T-helper 1 cell treated with Interleukin-12 subunit alpha and Interleukin-12 subunit beta and Interleukin-4 antibody, amounts not matched to agents 30 μg/mL and 1 μg/mL, for 36 hours (primary cell): ENCODE data around the gene ATOH8.

Experiments used
- H3K27ac Mint-ChIP-seq: one replicate; pipeline ENCODE4 v1.8.0; 2021; ENCODE audit warnings: mild to moderate bottlenecking, mixed read lengths
- H3K27me3 Mint-ChIP-seq: one replicate; pipeline ENCODE4 v1.8.0; 2021; ENCODE audit warnings: low read depth, mixed read lengths
- H3K36me3 Mint-ChIP-seq: one replicate; pipeline ENCODE4 v1.8.0; 2021; ENCODE audit warnings: low read depth, mixed read lengths
- H3K4me1 Mint-ChIP-seq: one replicate; pipeline ENCODE4 v1.8.0; 2021; ENCODE audit warnings: low read depth, mixed read lengths
- H3K4me3 Mint-ChIP-seq: one replicate; pipeline ENCODE4 v1.8.0; 2021; ENCODE audit warnings: mild to moderate bottlenecking, moderate library complexity, mixed read lengths
- H3K9me3 Mint-ChIP-seq: one replicate; pipeline ENCODE4 v1.8.0; 2021; ENCODE audit warnings: mixed read lengths

Gene ATOH8

DNA sequence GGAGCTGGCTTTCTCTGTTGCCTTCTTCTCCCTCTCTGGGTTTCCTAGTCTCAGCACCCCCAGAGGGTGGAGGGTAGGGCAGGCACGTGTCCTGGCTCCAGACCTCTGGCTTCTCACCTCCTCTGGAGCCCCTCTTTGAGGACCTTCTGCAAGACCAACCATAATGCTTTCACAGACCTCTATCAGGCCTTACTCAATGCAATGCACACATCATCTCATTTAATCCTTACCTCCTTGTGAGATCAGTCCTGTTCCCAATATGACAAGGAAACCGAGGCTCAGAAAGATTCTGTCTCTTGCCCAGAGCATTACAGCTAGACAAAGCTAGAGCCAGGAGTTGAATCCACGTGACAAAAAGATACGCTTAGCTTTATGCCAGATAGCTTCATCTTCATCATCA lies 8.2 kb downstream of the ATOH8 start:
- Mint-ChIP-seq H3K4me1 (peaks cover 4% of the 10 kb centered on the region), H3K36me3 (no peaks in the 10 kb centered on the region), H3K27ac (no peak overlapping the region), H3K9me3 (no peaks in the 10 kb centered on the region), H3K4me3 (no peak overlapping the region), H3K27me3 (peaks cover 54% of the 10 kb centered on the region)

DNA sequence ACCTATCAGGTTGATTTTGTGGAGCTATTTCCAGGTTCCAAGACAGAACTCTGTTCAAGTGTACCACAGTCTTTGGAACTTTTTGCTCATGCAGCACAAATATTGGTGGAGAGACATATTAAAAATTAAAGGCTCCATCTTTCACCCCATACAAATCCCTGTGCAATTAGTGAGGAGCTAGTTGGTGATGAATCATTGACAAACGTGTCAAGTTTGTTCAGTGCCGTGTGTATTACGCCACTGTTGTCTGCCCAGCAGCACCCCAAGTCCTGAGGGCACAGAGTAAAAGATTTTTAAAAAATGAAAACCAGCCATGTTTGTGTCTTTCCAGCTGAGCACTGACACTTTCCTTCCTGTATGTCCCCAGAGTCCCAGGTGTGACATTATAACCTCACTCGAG lies 9.3 kb downstream of the ATOH8 start:
- Mint-ChIP-seq H3K9me3 (no peaks in the 10 kb centered on the region), H3K27me3 (peaks cover 52% of the 10 kb centered on the region), H3K36me3 (no peaks in the 10 kb centered on the region), H3K4me1 (peaks cover 4% of the 10 kb centered on the region), H3K27ac (no peak overlapping the region), H3K4me3 (no peak overlapping the region)

DNA sequence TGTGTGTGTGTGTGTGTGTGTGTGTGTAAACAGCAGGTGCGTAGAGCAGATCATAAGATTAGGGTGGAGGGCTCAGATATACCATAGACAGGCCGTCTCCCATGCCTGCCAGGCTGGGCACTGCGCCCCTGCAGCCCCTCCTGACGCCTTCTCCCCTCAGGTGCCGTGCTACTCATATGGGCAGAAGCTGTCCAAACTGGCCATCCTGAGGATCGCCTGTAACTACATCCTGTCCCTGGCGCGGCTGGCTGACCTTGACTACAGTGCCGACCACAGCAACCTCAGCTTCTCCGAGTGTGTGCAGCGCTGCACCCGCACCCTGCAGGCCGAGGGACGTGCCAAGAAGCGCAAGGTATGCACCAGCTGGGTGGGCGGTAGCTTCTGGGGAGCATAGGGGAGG lies 10.0 kb downstream of the ATOH8 start:
- H3K4me3 Mint-ChIP-seq = no peak overlapping the region
- peaks cover 52% of the 10 kb centered on the region for H3K27me3 Mint-ChIP-seq
- no peaks in the 10 kb centered on the region for H3K36me3 Mint-ChIP-seq
- peaks cover 4% of the 10 kb centered on the region for H3K4me1 Mint-ChIP-seq
- no peaks in the 10 kb centered on the region for H3K9me3 Mint-ChIP-seq
- H3K27ac Mint-ChIP-seq = no peak overlapping the region

DNA sequence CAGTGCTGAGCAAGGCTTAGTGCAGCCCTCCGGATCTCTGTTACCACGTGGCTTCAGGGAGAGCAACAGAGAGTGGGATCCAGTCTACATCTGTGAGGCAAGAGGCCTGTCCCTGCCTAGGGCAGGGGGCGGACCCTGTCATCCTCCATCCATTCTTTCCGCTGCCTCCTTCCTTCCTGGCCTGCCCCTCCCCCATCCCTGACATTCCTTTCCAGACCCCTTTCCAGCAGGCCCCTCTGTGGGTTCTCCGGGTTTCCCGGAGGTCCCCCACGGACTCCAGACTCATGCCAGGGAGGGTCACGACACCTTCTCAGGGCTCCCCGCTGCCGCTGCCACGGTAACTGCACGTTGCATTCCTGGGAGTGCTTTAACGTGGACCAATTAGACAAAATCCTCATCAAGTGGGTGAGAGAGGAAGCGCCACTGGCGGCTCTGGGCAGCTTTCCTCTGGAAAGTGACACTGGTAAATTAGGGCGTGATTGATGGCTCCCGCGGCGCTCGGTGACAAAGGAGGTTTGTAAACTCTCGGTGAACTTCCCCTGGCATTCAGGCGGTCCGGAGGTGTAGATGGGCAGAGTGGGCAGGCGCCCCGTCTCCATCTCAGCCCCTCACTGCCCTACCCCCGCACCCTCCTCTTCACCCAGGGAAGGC lies 11.4 kb downstream of the ATOH8 start:
- H3K4me1 Mint-ChIP-seq = peaks cover 4% of the 10 kb centered on the region
- no peak overlapping the region for H3K4me3 Mint-ChIP-seq
- H3K36me3 Mint-ChIP-seq = no peaks in the 10 kb centered on the region
- no peaks in the 10 kb centered on the region for H3K9me3 Mint-ChIP-seq
- no peak overlapping the region for H3K27ac Mint-ChIP-seq
- peaks cover 49% of the 10 kb centered on the region for H3K27me3 Mint-ChIP-seq

DNA sequence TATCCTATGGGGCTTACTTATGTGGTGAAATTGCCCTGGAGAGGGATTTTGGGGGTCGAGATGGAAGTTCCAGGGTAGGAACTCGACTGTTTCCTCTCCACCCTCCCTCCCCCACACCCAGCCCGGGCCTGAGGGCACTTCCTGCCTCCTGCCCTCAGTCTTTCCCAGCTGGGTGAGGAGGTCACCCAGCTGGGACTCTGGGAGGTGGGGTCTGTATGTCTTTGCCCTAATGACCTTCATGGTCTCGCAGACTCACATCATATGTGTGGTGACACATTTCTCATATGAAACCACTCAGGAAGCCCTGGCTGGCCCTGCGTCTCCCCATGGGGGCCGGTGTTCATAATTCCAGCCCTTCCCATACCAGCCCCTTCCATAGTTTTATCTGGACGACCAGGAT lies 12.4 kb downstream of the ATOH8 start:
- peaks cover 4% of the 10 kb centered on the region for H3K4me1 Mint-ChIP-seq
- no peak overlapping the region for H3K4me3 Mint-ChIP-seq
- H3K27me3 Mint-ChIP-seq = peaks cover 49% of the 10 kb centered on the region
- H3K27ac Mint-ChIP-seq = no peak overlapping the region
- H3K36me3 Mint-ChIP-seq = no peaks in the 10 kb centered on the region
- no peaks in the 10 kb centered on the region for H3K9me3 Mint-ChIP-seq

DNA sequence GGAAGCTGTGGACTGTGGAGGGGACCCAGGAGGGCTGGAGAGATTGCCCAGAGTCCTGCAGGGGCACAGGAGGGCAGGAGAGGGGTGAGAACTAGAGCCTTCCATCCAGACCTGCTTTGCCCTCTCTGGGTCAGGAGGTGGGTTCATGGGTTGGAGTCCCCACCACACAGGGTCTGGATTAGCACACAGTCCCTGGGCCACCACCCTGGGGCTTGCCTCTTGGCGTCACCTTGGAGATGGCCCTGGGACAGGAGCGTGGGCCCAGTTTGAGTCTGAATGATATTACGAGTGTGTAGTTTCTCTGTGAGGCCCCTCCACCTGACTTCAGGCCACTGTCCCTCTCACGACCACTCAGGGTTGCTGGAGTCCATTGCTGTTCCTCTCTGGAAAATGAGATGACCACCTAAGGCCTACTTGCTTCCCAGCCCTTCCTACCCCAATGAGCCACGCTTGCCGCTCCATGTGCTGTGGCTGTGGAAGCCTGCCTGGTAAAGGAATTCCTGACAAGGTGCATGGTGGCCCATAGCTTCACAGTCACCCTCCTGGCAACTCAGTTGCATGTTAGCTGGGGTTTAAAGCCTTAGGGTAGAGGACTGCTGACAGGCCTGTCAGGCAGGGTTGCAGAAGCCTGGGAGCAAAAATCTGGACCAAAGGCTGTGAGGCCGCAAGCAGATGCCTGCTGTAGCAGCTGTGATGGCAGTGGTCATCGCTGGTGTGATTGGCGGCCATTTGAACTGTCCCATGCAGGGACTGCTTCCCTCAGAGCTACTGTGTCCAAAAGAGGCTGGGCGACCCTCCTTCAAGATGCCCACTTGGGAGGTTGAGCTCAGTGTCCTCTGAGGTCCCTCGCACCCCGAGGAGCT lies 14.2 kb downstream of the ATOH8 start:
- H3K4me1 Mint-ChIP-seq = peaks cover 8% of the 10 kb centered on the region
- peaks cover 54% of the 10 kb centered on the region for H3K27me3 Mint-ChIP-seq
- no peak overlapping the region for H3K27ac Mint-ChIP-seq
- no peaks in the 10 kb centered on the region for H3K9me3 Mint-ChIP-seq
- H3K36me3 Mint-ChIP-seq = peaks cover 3% of the 10 kb centered on the region
- no peak overlapping the region for H3K4me3 Mint-ChIP-seq

DNA sequence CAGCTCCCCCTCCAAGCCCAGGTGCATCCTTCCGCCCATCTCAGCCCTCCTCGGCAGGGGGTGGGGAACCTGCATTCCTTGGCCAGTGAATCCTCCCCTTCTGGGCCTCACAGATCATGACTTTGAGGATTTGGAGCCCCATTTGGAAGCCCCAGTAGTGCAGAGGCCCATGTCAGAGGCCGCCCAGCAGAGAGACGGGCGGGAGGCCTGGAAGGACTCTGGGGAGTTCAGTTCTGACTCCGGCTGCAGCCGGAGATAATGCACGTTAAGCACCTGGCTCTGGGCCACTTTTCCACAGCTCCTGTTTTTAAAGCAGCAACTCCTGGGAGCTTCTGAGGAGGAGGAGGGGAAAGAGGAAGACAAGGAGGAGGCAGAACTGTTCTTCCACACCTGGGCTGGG lies 14.9 kb downstream of the ATOH8 start:
- Mint-ChIP-seq H3K4me1 (peaks cover 8% of the 10 kb centered on the region), H3K27me3 (peaks cover 54% of the 10 kb centered on the region), H3K9me3 (no peaks in the 10 kb centered on the region)

DNA sequence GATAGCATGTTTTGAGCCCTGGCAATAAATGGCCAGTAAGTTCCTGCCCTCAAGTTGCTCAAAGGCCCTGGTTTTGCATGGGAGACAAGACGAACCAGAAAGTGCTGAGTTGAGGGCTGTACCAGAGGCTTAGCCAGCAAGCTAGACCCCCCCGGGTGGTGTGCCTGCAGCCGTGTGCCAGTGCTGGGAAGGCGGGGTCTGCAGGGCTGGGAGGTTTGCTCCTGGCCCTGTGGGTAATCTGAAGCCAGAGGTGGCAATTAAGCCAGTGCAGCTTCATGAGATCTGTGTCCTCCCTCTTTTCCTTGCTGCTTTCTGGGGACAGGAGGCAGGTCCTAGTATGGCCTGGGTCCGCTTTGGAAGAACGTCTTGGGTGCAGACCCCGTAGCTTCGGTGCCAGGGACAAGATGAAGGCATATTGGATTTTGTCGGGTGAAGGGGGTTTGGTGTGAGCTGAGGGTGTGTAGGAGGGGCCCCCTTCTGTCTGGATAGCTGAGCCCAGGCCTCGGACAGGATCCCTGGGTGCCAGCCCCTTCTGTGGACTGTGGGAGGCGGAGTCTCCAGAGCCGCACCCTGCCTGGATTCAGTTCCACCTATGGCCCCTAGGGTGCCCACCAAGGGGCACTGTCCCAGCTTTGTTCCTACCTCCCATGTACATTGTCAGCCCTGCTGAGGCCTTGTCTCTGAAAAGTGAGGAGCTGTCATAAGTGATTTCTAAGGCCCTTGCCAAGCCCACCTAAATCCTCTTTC lies 15.6 kb downstream of the ATOH8 start:
- Mint-ChIP-seq H3K4me3 (no peak overlapping the region), H3K36me3 (peaks cover 3% of the 10 kb centered on the region), H3K27ac (no peak overlapping the region), H3K9me3 (no peaks in the 10 kb centered on the region), H3K27me3 (peaks cover 54% of the 10 kb centered on the region), H3K4me1 (peaks cover 8% of the 10 kb centered on the region)

More for the DNA sequence above, 14.9 kb downstream of the ATOH8 start:
- Mint-ChIP-seq H3K27ac (no peak overlapping the region), H3K36me3 (peaks cover 3% of the 10 kb centered on the region), H3K4me3 (no peak overlapping the region)

DNA sequence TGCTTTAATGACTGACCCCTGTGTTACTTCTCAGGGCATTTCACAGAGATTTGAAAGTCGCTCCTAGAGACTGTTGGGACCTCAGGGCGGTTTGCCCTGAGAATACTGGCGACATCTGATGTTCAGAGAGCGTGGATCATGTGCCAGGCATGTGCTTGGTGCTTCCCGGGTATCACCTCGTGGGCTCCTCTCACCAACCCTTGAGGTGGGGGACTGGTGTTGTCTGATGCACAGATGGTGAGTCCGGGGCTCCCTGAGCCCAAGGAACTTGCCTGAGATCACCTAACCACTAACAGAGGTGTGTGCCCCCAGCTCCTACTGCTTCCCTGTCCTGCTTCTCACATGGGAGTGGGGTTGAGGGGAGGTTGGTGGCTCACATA lies 16.2 kb downstream of the ATOH8 start:
- H3K4me1 Mint-ChIP-seq = peaks cover 6% of the 10 kb centered on the region
- no peaks in the 10 kb centered on the region for H3K9me3 Mint-ChIP-seq
- H3K4me3 Mint-ChIP-seq = no peak overlapping the region
- peaks cover 3% of the 10 kb centered on the region for H3K36me3 Mint-ChIP-seq
- no peak overlapping the region for H3K27ac Mint-ChIP-seq
- peaks cover 54% of the 10 kb centered on the region for H3K27me3 Mint-ChIP-seq

DNA sequence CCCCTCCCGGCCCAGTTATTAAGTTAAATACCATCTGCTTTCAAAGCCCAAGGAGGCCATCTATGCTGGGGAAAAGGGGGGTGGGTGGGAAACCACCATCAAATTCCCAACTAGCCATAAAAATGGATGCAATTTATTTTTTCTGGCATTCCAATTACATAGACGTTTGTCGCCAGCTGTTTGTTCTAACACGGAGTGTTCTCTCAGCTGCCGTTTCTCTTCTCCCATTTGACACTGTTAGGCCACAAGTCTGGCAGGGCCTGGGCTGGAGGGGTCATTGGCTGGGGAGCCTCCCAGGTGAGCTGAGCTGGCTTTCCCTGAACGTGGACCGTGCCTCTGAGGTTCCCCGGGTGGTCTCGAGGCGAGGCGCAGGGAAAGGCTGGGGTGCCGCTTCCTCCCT lies 16.6 kb downstream of the ATOH8 start:
- Mint-ChIP-seq H3K4me1 (peaks cover 6% of the 10 kb centered on the region), H3K4me3 (no peak overlapping the region), H3K36me3 (peaks cover 3% of the 10 kb centered on the region), H3K9me3 (no peaks in the 10 kb centered on the region), H3K27ac (no peak overlapping the region), H3K27me3 (peaks cover 51% of the 10 kb centered on the region)

DNA sequence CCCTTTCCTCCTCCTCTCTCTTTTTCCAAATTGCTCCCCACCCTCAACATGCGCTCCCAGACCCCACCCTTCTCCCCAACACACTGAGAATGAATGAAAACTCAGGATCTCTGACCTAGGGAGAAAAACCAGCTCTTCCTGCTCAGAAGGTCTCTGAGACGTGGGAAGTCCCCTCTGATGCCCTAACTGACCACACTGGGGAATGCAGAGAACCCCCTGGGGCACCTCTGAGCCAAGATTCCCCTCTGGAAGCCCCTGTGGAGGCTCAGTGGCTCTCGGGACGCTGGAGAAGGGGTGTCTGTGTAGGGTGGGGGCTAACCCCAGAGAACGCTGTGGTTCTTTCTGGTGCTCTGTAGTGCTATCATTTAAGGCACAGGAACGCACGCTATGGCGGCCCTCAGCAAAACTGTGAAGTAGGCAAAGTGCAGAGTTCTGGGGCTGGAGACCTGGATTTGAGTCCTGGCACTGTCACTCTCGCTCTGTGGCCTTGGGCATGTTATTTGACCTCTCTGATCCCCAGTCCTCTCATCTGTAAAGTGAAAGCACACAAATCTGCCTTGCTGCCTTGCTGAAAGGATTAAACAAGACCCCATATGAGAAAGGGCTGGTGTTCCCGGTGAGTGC lies 17.1 kb downstream of the ATOH8 start:
- no peak overlapping the region for H3K27ac Mint-ChIP-seq
- peaks cover 45% of the 10 kb centered on the region for H3K27me3 Mint-ChIP-seq
- H3K4me3 Mint-ChIP-seq = no peak overlapping the region
- H3K4me1 Mint-ChIP-seq = peaks cover 4% of the 10 kb centered on the region
- H3K9me3 Mint-ChIP-seq = no peaks in the 10 kb centered on the region
- peaks cover 3% of the 10 kb centered on the region for H3K36me3 Mint-ChIP-seq

DNA sequence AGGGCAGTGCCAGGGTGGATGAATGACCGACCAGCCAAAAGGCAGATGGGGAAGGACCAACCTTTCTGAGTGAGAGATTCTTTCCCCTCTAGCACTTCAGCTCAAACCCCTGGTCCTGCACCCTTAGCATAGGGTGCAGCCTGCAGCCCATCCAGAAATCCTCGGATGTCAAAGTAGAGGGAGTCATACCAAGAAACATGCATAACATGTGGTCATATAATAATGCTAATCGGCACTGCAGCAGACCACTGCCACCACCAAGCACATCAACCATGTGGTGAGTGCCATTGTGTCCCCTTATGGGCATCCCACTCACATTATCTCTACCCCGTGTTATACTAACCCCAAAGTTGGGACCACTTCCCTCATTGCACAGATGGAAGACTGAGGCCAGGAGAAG lies 17.7 kb downstream of the ATOH8 start:
- no peak overlapping the region for H3K27ac Mint-ChIP-seq
- H3K27me3 Mint-ChIP-seq = peaks cover 41% of the 10 kb centered on the region
- H3K9me3 Mint-ChIP-seq = no peaks in the 10 kb centered on the region
- H3K4me3 Mint-ChIP-seq = no peak overlapping the region
- H3K4me1 Mint-ChIP-seq = peaks cover 3% of the 10 kb centered on the region
- peaks cover 3% of the 10 kb centered on the region for H3K36me3 Mint-ChIP-seq

DNA sequence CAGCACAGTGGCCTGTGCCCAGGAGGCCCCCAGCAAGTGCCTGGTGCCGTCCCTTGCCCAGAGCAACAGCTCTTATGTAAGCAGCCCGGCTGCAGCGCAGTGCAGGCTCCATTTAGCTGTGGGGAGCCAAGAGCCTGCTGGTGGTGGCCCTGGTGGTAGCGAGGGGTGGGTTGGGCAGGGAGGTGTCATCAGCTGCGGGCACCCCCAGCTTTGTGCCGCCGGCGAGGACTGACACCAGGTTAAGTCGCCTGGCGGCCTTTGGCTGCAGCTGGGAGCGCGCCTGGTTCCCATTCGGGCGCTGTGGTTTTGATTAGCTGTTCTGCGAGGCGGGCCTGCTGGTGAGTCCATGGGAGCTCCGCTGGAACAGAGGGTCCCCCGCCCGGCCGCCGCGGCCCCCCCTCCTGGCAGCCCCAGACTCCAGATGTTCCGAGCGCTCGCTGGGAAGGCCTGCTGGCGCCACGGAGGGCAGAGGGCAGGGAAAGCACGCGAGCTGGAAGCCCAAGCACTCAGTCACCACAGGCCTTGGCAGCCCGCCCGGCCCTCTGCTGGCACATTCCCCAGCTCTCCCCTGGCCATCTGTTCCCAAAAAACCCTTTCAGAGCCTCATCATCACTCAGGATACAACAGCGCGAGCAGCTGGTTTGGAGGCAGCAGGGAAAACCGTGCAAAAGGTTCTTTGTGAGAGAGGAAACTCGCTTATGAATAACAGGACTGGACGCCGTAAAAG lies 18.4 kb downstream of the ATOH8 start:
- peaks cover 3% of the 10 kb centered on the region for H3K4me1 Mint-ChIP-seq
- peaks cover 34% of the 10 kb centered on the region for H3K27me3 Mint-ChIP-seq
- no peak overlapping the region for H3K4me3 Mint-ChIP-seq
- peaks cover 3% of the 10 kb centered on the region for H3K36me3 Mint-ChIP-seq
- no peaks in the 10 kb centered on the region for H3K9me3 Mint-ChIP-seq
- no peak overlapping the region for H3K27ac Mint-ChIP-seq
